Stimulated activated CD4-positive, alpha-beta T cell treated with anti-CD3 and anti-CD28 coated beads, TNF-alpha, amount 100 ng/mL, for 4 hours (primary cell): Measurements from ENCODE around the gene LINC01488.

Source experiments
- DNase-seq, 3 experiments: peaks; one replicate each; pipeline ENCODE4 v3.0.0-alpha.2; 2020; ENCODE audit warnings: low read depth in 3 of 3

The LINC01488 gene

DNA sequence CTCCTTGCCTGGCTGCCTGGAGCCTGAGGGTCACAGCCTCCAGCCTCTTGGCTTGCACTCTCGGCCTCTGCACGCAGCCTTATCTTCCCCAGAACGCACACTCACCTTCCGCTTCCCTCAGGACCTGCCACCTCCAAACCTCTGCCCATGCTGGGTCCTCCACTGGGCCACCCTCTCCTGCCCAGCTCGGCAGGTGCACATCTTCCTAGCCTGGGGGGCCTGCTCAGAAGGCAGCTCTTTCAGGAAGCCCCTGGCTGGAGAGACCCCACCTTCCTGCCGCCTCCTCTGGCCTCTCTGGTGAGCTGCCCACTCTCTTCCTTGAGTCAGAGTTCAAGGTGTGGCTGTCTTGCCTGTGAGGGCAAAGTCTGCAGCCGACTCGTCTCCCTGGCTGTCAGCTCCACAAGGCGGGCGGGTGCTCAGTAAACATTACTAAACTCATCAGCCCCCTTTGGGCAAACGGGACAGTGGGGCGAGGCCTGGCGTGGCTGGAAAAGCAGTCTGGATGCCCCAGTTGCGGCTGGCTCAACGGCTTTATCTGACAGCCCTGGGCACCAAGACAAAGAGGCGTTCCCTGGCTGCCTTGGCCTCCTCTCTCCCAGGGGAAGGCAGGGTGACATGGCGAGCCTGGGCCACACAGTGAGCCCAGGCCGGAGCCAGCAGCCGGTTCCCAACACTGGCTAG is 1.7 kb upstream of the LINC01488 start:
- no peak for DNase-seq

DNA sequence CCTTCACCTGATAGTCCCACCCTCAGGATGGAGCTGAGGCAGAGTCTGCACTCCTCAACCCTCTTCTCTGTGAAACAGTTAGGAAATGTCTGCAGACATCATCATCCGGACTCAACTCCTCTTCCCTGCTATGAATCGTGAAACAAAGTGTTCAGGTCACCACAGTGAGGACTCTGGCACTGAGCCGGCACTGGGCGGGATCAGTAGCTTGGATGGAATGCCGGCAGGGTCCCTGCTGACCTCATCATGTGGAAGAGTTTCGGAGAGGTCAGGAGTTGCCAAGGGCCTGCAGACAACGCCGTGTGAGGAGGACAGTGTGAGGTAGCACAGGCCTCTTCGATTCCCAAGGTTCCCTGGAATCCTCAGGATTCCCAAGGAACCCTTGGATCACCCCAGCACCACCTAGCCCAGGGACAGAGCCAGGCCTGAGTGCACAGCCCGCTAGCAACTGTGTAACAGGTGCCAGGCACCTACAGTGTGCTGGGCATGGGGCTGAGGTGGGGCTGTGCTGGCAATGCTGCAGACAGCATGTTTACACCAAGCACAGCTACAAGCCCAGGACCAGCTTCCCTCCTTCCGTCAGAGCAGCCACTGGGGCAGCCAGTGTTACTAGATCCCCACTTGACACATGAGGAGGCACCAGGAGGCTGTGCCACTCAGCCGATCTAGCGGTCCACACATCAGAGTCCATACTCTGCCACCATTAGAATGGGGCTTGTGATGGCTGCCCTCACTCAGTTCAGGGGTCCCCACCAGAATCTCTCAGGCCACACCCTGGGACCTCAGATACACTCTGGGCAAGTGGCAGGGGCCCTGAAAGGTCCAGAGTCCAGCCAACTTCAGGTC is 693 bp upstream of the LINC01488 start:
- no peak for DNase-seq

DNA sequence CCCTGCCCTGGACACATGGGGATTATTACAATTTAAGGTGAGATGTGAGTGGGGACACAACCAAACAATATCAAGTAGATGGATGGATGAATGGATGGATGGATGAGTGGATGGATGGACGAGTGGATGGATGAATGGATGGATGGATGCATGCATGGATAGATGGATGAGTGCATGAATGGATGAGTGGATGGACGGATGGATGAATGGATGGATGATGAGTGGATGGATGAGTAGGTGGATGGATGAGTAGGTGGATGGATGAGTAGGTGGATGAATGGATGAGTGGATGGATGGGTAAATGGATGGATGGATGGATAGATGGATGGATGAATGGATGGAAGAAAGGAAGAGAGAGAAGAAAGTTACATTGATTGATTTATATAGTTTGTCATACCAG is 859 bp downstream of the LINC01488 start:
- DNase-seq: no peak

DNA sequence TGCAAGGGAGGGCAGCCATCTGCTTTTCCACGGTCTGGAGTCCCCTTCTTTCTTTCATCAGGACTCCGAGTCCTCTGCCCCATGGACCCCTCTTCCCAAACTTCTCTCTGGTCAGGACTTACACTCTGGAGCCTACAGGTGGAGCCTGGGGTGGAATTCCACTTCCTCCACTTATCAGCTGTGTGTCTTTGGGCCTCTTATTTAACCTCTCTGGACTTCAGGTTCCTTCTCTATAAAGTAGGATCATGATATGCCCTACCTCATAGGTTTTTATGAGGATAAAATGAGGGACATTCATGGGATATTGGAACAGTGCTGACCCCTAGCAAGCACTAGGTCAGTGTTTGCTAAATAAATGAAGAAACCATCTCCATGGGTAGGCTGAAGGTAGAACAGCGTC is 1.7 kb downstream of the LINC01488 start:
- DNase-seq: no peak

DNA sequence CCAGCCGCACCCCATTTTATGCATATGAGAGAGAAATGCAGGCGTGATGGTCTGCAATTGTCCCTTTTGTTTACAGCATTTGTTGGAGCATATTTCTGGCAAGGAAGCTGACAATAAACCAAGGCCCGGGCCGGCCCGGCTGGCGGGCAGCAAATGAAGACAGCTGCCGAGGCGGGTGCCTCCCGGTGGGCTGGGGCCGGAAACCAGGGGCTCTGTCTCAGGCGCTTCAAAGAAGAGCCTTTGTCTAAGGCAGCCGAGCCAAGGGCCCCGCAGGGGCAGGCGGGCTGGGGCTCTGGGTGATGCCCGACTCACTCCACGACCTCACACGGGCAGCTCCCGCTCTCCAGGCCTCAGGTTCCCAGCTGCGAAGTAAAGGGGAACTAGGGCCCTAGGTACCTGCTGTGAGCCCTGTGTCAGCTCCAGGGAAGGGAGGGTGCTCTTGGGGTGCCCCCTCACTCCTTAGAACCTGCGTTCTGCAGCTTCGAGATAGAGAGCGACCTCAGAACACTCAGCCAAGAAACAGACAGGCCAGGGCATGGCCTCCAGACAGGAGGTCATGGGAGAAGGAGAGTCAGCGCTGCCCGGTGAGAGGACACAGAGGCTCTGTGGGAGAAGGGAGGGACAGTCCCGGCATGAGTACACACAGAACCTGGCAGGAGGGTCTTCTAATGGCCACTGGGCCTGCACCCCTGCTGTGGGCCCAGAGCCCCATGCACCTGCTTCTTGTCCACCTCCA is 2.4 kb downstream of the LINC01488 start:
- no peak for DNase-seq

DNA sequence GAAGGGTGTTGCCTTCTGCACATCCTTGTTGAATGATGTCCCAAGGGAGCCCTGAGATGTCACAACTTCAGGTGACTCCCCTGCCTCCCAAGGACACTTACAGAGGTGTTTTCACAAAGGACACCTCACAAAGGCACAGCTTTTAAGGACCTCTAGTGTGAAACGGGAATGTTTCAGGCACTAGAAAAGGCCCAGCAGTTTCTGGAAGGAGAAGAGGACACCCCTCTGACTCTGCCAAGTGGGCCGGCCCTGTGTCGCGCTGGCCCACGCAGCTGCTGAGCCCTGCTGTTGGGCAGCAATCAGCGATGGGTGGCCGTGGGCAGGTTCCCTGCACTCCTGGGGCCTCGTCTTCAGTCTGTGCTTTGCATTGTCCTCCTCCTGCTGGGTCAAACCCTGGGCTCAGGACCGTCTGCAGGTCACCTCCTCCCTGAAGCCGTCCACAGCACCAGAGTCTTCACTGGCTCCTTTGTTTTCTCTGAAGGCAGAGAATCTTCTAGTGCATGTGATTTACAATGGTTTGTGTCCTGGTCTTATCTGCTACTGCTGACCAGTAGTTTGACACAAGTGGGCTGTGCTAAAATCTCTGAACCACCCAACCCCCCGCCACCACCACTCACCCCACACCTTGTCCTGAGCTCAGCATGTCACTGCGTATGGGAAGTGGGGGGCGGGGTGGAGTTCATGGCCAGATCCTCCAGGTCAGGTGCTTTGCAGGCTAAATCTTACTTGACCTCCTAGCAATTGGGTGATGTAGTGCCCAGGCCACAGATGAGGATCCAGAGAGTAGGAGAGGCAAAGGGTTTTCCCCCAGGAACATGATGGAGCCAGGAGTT is 3.2 kb downstream of the LINC01488 start:
- DNase-seq: no peak

DNA sequence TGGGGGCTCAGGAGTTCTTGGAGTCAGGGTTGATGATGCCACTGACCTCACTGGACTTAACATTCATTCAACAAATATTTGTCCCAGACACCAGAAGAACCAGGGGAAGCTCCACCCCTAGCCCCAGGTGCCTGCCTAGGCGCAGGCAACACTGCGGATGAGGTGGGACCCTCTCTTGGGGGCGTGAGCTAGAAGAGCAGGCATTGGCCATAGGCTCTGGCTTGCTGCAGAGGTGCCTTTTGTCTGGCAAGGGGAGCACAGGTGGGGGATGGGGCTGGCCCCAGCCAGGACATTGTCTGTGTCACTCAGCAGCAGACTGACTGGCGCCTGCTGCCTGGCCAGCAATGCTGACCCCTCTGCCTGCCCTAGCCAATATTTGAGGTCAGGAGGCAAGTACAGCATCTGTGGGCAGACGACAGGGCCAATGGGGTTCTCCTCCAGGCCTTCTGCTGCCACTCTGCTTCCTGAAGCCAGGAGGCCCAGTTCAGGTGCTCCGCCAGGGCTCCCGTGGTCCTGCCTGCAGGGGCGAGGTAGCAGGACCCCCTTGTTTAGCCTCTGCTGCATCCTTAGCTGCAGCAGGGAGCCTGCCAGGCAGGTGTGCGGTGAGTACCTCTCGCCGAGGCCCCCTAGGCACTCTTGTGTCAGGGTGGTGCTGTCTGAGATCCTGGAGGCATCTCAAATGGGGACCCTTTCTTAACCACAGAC is 4.0 kb downstream of the LINC01488 start:
- DNase-seq: no peak

DNA sequence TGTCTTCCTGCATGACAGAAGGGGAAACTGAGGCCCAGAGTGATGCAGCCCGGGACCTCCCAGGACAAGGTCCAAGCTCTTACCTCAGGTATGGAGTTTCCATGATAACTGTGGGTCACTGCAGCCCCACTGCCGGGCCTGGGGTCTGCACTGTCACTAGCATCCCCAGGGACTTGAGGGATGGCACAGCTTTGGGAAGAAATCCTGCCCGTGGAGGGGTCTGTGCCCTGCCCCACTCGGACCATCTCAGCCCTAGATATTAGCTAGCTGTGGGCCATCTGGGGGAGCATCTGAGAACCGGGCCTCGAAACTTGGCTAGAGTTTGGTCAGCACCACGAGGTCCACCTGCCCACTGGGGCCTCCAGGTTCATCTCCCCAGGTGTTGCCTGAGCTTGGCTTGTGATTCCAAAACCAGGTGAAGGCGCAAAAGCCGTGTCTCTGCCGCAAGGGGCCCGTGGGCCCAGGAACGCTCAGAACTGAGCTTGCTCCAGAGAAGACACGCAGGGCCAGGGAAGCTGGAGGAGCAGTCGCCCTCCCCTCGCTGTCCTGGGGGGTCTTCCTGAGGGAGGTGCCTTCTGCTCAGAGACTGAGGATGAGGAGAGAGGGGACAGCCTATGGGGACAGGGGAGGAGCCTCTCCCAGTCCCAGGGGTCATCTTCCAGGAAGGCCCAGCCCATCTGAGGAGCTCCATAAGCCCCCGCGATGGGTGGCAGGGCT is 4.8 kb downstream of the LINC01488 start:
- DNase-seq: no peak

DNA sequence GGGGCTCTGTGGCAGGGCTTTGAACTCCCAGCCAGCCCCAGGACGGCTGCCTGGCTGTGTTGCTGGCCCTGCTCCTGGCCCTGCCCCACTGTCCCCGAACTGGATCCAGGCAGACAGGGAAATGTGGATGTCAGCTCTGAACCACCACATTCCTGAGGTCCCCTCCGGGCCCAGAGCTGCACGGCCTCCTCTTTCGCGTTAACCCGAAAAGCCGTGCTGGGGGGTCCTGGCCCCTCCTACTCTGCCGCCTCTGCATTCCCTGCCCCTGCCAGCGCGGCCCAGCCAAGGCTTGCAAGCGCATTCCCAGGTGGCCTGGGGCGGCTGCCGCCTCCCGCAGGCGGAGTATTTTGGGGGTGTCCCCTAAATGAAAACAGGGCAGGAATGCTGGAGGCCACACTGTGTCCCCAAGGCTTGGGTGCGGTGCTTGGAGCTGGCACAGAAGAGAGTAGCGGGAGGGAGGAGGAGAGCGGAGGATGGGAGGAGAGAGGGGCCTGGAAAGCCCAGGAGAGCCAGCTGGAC is 5.4 kb downstream of the LINC01488 start:
- no peak for DNase-seq

DNA sequence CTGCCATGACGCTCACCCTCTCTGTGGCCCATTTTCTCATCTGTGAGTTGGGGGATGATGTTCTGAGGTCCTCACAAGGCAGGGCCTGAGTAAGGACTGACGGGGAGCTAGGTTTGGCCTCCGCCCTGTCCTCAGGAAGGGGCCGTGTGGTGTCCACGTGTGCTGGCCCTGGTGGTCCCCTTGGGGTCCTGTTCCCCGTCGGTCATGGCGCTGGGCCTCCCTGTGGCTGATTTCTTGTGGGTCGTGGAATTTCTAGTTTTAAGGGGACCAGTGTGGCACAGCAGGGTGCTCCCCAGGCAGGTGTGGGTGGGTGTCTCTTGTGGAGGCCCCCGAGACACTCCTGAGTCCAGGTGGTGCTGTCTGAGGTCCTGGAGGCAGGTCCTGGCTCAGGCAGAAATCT is 5.9 kb downstream of the LINC01488 start:
- no peak for DNase-seq

DNA sequence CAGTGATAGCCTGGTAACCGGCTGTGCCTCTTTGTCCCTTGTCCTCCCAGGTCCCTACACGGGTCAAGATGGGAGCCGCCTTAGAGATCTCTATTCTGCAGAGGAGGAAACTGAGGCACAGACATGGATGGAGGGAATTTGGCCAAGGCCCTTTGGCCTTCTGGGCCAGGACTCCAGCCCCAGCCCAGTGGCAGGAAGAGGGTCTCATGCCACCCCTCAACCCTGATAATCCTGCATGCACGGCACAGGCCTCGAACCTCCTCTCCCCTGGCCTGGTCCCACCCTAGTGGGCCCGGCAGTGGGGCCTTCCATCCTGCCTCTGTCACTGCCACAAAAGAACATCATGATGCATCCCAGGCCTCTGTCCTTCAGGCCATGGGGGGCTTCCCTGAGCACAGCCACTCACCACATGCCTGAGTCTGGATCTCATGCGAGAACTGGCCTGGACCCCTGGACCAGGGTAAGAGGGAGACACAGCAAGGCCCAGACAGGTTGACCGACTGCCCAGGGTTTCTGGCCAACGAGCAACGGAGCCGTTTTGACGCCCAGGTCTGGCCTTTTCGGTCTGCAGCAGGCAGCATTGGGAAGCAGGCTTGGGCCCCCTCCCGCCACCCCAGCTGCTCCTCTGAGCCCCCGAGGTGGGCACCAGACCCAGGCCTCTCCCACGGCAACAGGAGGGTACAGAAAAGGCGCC is 6.5 kb downstream of the LINC01488 start:
- no peak for DNase-seq

DNA sequence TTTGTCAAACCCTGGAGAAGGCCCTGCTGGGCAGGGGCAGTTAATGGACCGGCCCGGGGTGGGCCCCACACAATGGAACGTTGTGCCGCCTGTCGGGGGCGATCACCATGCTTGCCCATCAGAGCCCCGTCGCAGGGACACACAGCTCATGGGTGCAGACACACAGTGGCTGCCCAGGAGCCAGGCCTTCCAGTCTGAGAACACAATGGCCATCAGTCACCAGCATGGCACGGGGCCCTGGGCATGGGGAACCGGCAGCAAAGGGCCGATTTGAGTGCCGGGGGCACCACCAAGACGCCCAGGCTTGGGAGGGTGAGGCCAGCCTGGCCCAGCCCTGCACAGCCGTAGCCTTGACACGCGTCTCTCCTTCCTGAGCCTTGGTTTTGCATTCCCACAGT is 7.1 kb downstream of the LINC01488 start:
- DNase-seq: no peak

DNA sequence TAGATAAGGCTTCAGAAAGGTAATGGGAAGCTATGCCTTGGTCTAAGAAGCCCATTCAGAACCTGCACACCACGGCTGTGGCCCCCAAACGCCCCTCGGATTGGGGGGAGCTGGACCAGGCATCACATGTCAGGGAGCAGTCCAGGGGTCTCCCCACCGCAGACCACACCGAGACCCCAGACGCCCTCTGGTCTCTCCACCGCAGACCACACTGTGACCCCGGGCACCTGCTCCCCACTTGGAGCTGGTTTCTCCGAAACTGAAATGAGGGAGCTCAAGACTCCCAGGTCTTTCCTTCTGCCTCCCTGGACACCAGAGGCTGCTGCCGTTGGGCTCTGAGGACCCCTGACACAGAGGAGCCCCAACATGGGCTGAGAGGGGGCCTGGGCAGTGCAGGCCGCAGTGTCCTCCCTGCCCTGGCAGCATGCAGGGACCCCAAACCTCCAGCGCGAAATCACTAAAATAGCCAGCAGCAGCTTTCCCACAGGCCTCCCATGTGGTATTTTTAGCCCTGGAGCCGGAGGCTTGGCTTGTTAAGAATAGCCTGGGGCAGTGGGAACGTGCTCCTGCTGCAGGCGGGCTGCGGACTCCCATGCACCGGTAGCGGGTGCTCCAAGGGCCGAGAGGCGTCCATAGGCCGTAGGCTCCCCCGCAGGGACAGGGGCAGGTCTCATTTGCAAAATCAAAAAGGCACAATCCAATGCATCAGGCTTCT is 7.7 kb downstream of the LINC01488 start:
- no peak for DNase-seq

DNA sequence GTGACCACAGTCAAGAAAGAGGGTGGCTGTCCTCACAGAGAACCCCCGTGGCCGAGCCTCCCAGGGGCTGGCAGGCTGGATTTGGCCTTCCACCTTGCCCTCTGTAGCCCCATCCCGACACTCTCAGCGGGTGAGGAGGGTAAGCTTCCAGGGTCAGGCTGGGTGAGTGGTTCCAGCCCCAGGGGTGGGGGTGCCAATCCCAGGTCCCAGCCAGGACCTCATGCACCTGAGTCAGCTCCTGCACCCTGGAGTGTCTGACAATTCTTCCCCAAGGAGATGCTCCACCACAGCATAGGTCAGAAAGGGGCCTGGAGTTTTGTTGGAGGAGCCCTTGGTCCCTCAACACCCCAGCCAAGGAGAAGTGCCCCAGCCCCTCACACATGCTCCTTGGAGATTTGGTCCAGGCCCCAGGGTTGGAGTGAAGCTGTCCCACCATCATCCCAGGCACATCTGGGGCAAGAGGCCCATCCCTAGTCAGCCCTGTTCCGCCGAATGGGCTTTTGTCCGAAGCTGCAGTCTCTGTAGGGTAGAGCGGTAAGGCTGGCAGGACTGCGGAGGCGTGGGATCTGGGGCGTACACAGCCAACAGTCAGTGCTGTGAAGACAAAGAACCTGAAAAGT is 8.4 kb downstream of the LINC01488 start:
- DNase-seq: no peak

DNA sequence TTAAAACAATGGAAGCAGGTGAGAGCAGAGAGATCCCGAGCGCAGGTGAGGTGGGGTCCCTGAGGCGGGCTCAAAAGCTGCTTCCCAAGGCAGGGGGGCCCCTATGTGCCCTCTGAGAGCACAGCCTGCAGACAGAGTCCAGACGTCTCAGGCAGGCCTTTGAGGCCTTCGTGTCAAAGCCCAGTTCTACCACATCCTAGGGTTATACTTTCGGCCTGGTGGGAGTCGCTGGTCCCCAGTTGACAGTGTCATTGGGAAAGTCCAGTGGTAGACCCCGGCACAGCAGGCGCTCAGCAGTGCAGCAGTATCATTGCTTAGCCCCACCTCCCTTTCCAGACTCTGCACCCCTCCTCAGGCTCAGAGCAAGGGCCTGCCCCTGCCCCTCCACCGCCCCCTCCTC is 9.1 kb downstream of the LINC01488 start:
- no peak for DNase-seq

DNA sequence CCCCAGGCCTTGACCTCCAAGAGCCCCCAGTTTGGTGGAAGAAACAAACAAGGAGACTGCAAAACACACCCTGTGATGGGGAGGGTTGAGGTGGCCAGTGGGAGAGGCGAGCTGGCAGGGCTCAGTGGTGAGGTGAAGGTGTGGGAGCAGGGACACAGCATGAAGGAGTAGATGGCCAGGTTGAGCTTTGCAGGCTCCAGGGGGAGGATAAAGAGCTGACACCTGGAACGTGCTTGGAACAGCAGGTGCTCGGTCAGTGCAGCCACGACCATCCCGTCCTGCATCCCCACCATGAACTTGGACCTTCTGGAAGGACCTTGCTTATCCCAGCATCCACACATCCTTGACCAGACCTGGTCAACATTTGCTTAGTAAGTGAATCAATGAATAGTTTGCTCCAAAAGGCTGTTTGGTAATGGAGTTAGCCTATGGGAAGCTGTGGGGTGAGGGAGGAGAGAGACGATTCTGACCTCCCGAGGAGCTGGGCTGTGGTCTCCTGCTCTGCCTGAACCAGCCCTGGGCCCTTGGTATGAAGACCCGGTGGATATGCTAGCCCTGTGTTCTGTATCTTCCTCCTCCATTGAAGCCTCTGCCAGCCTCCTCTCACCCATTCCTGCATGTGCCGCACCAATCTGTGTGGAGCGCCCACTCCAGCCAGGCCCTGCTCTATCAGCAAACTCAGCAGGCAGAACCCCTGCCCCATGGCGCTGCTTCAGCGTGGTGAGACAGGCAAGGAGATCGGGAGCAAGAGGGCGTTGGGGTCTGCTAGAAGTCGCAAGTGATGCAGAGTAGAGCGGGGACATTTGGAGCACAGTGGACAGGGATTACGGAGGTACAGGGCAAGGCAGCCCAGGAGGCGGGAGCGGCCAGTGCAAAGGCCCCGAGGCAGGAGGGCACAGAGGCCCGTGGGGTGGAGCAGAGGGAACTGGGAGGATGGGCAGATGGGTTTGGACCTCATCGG is 9.9 kb downstream of the LINC01488 start:
- DNase-seq: no peak
